ENCODE data around the gene PI4K2B.

DNA sequence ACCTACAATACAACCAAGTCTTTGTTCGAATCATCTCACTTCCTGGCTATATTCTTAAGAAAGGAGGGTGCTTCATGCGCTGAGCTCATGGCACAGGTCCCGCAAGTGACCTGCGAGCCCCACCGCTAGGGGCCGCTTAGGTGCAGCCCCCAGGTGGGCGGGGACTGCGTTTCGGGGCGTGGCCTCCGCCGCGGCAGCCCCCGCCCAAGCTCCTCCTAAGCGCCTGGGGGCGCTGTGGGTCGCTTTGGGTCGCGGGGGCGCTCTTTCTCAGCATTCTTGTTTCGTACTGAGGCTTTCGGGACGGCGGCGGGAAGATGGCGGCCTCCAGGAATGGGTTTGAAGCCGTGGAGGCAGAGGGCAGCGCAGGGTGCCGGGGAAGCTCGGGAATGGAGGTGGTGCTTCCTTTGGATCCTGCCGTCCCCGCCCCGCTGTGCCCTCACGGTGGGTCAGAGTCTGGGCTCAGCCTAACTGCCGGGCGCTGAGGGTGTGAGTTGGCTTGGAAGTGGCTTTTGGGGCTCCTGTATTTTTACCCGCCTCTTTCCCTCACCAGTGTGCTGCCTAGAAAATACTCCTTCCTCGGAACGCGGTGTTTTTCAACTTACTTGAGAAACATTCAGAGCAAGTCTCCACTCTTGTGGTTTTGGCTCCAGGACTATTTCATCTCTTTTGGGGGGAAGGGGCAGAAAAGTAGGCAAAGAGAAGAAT lies 78.8 kb downstream of the PI4K2B start, which contains the start of gene ZCCHC4:
- TF ChIP-seq CTCF (IDR thresholded peaks at IDR 0.05; ENCODE audit: poor library complexity) (peak; percentile 99), EZH2 (IDR thresholded peaks at IDR 0.05; ENCODE audit: borderline replicate concordance) (no peak)
